GM12878 (cell line): ENCODE results near the gene OSTC. TPM values are rescaled to one million over a fixed set of nuclear protein-coding genes. Genes with fewer than 3 reads are reported as not detected.

ENCODE experiments used
- ATAC-seq: fragments of 200-7000 bp; cut with Tn5 transposase; 3 replicates; pipeline ENCODE4 v1.9.1; 2020; ENCODE audit warnings: mild to moderate bottlenecking, moderate library complexity
- BruUV-seq: library from RNA; stranded (reverse); fragments of 400-500 nt; replicated peaks from 2 replicates; lab custom pipeline; 2021; lab: Mats Ljungman, UMichigan
- CTCF ChIA-PET: fragments of 300-600 bp; sonication (Branson Sonifier 250); formaldehyde crosslinking; extraction: SDS; loops from one replicate; lab custom pipeline; 2021; ENCODE audit warnings: inconsistent platforms; lab: Yijun Ruan, JAX
- POLR2A ChIA-PET: fragments of 350-600 bp; formaldehyde crosslinking; extraction: SDS; loops from one replicate; lab custom pipeline; 2021; ENCODE audit warnings: inconsistent platforms; lab: Charles Lee
- RAD21 ChIA-PET: fragments of 300-600 bp; sonication (Branson Sonifier 250); formaldehyde crosslinking; loops from one replicate; lab custom pipeline; 2023; ENCODE audit warnings: antibody characterized with exemption; ENCODE audit not compliant: unreplicated experiment; lab: Charles Lee
- SMC1A ChIA-PET: fragments of 300-600 bp; sonication (Branson Sonifier 250); formaldehyde crosslinking; loops from one replicate; lab custom pipeline; 2023; ENCODE audit not compliant: unreplicated experiment, uncharacterized antibody; lab: Charles Lee
- DNase-seq: peaks from one replicate; pipeline ENCODE4 v3.0.0-alpha.2; 2011; ENCODE audit warnings: low read depth, low spot score
- FAIRE-seq: peaks from 3 replicates; lab custom pipeline; 2011; peaks lifted over from hg19 to GRCh38; lab: Jason Lieb, UNC
- H2AFZ ChIP-seq: 2 replicates; pipeline ENCODE4 v1.6.0; 2011; ENCODE audit warnings: low read depth, low read length, control low read depth; ENCODE audit not compliant: control insufficient read depth
- H3K27ac ChIP-seq: 2 replicates; pipeline ENCODE4 v1.5.1; 2011; ENCODE audit warnings: control low read depth; ENCODE audit not compliant: control insufficient read depth, insufficient read depth
- H3K27me3 ChIP-seq, 2 experiments: replicated peaks in 1 of 2; 2 replicates each; pipeline versions ENCODE4 v1.6.0 to v1.6.1; 2011; ENCODE audit warnings: low read length in 1 of 2; ENCODE audit not compliant: control insufficient read depth in 2 of 2, insufficient read depth in 2 of 2
- H3K36me3 ChIP-seq, 2 experiments: 2 replicates each; pipeline ENCODE4 v1.5.1; 2011; ENCODE audit warnings: low read length in 1 of 2; ENCODE audit not compliant: control insufficient read depth in 2 of 2, insufficient read depth in 2 of 2
- H3K4me1 ChIP-seq: 2 replicates; pipeline ENCODE4 v1.6.1; 2011; ENCODE audit warnings: mild to moderate bottlenecking, low read length, moderate library complexity, mixed read lengths; ENCODE audit not compliant: control insufficient read depth, insufficient read depth
- H3K4me2 ChIP-seq: 2 replicates; pipeline ENCODE4 v1.6.0; 2011; ENCODE audit warnings: control low read depth; ENCODE audit not compliant: control insufficient read depth, insufficient read depth
- H3K4me3 ChIP-seq: fragments of 200-600 bp; sonication (generic); 2 replicates; pipeline ENCODE4 v1.5.1; 2016
- H3K79me2 ChIP-seq: 2 replicates; pipeline ENCODE4 v1.6.0; 2011; ENCODE audit warnings: low read length; ENCODE audit not compliant: control insufficient read depth, insufficient read depth
- H3K9ac ChIP-seq: 2 replicates; pipeline ENCODE4 v1.8.0; 2011; ENCODE audit warnings: low read length, control low read depth, mixed read lengths; ENCODE audit not compliant: control insufficient read depth, insufficient read depth
- H3K9me3 ChIP-seq: replicated peaks from 3 replicates; pipeline ENCODE4 v1.5.1; 2011; ENCODE audit warnings: mild to moderate bottlenecking, low read length; ENCODE audit not compliant: control insufficient read depth, insufficient read depth
- H4K20me1 ChIP-seq: 2 replicates; pipeline ENCODE4 v1.6.0; 2011; ENCODE audit not compliant: control insufficient read depth, insufficient read depth
- ATF2 ChIP-seq: IDR thresholded peaks from 2 replicates; pipeline ENCODE4 v1.6.1; 2012; ENCODE audit warnings: low read length, inconsistent platforms
- CBX3 ChIP-seq: fragments of 200-600 bp; sonication (generic); IDR thresholded peaks from 2 replicates; pipeline ENCODE4 v1.6.1; 2016; ENCODE audit warnings: low read depth, borderline replicate concordance
- CHD4 ChIP-seq: fragments of 200-600 bp; sonication (generic); IDR thresholded peaks from 2 replicates; pipeline ENCODE4 v1.6.1; 2016; ENCODE audit warnings: mild to moderate bottlenecking
- HDAC2 ChIP-seq: fragments of 200-600 bp; sonication (generic); IDR thresholded peaks from 2 replicates; pipeline ENCODE4 v1.6.1; 2017
- HDAC6 ChIP-seq: fragments of 200-600 bp; sonication (generic); IDR thresholded peaks from one replicate; pipeline ENCODE4 v1.8.0; 2017; ENCODE audit warnings: antibody characterized with exemption; ENCODE audit not compliant: unreplicated experiment
- IRF4 ChIP-seq: IDR thresholded peaks from 2 replicates; pipeline ENCODE4 v1.6.1; 2011; ENCODE audit warnings: low read depth, low read length
- KLF5 ChIP-seq: fragments of 450-650 bp; IDR thresholded peaks from 2 replicates; pipeline ENCODE4 v1.6.1; 2014; ENCODE audit warnings: mild to moderate bottlenecking; ENCODE audit not compliant: partially characterized antibody
- NFIC ChIP-seq: IDR thresholded peaks from 2 replicates; pipeline ENCODE4 v1.6.1; 2012; ENCODE audit warnings: low read depth, mild to moderate bottlenecking, inconsistent platforms, low read length, moderate library complexity
- PML ChIP-seq: IDR thresholded peaks from 2 replicates; pipeline ENCODE4 v1.6.1; 2012; ENCODE audit warnings: low read length, inconsistent platforms
- POLR2AphosphoS2 ChIP-seq: IDR thresholded peaks from 2 replicates; pipeline ENCODE4 v1.6.1; 2011; ENCODE audit warnings: low read depth, mild to moderate bottlenecking, low read length, improper control_type of control experiment, moderate library complexity
- RAD21 ChIP-seq: IDR thresholded peaks from 2 replicates; pipeline ENCODE4 v1.6.1; 2011; ENCODE audit warnings: mild to moderate bottlenecking, low read depth, low read length, moderate library complexity; ENCODE audit not compliant: insufficient read depth
- RAD51 ChIP-seq: fragments of 450-650 bp; IDR thresholded peaks from 2 replicates; pipeline ENCODE4 v1.6.1; 2016; ENCODE audit warnings: moderate library complexity, mild to moderate bottlenecking, inconsistent platforms
- TCF12 ChIP-seq: IDR thresholded peaks from 2 replicates; pipeline ENCODE4 v1.6.1; 2011; ENCODE audit warnings: low read depth, mild to moderate bottlenecking, low read length
- ZNF207 ChIP-seq: fragments of 450-650 bp; IDR thresholded peaks from 2 replicates; pipeline ENCODE4 v1.6.1; 2014; ENCODE audit warnings: antibody characterized with exemption, mild to moderate bottlenecking, borderline replicate concordance
- ZNF24 ChIP-seq: fragments of 450-650 bp; IDR thresholded peaks from 2 replicates; pipeline ENCODE4 v1.6.1; 2017; ENCODE audit warnings: antibody characterized with exemption, mild to moderate bottlenecking
- ZNF687 ChIP-seq: fragments of 450-650 bp; IDR thresholded peaks from 2 replicates; pipeline ENCODE4 v1.6.1; 2017; ENCODE audit warnings: mild to moderate bottlenecking, moderate library complexity
- WGBS: methylation state at CpG from one replicate; pipeline ENCODE4 v1.1.6; 2016; ENCODE audit warnings: low lambda C conversion rate; ENCODE audit not compliant: insufficient replicate concordance, insufficient coverage; ENCODE audit errors: missing lambda C conversion rate; 5-methylcytosine and 5-hydroxymethylcytosine counted together
- in situ Hi-C: fragments of 300-500 bp; cut with MboI; formaldehyde crosslinking; loops from 9 replicates; pipeline ENCODE4 v1.14.3; 2018; ENCODE audit warnings: mixed read lengths
- intact Hi-C: fragments of 100-400 bp; cut with micrococcal nuclease; formaldehyde crosslinking; loops from one replicate; pipeline ENCODE4 v1.14.2; 2022; ENCODE audit not compliant: unreplicated experiment
- polyA plus RNA-seq, 11 experiments: library from polyadenylated mRNA; depleted of rRNA in 4 of 11; unstranded in 6 of 11; stranded (reverse) in 5 of 11; fragments of >200 nt; fragmentation: Nextera tagmentation in 4 of 11; fragmentation: Illumina TruSeq in 1 of 11; extraction: Ambion mirVana in 4 of 11; extraction: Trizol in 1 of 11; gene quantifications; 1 replicate in 1 of 11; 2 replicates in 10 of 11; pipeline versions ENCODE4 v1.2.1 to v1.2.3, GENCODE V29; 2011 to 2016; ENCODE audit warnings: inconsistent platforms in 2 of 11, missing spikeins in 2 of 11, low read depth in 1 of 11
- total RNA-seq, 4 experiments: library from RNA; depleted of rRNA in 3 of 4; stranded (reverse); fragments of >200 nt in 3 of 4; fragmentation: Illumina TruSeq in 1 of 4; extraction: Trizol in 1 of 4; gene quantifications; 2 replicates each; pipeline versions ENCODE4 v1.2.1 to v1.2.3, GENCODE V29; 2013 to 2021

Gene OSTC
- total and polyA plus RNA-seq, 10 of the 15 experiments (the other 5 are each of a cell fraction or from before 2014, with no cell fraction given): 106 to 681 (median 181) TPM

GRCh38 chr4:108702960-108703359 is 52.6 kb downstream of the OSTC start:
- Histone ChIP-seq H3K27ac (no peak overlapping the region), H3K36me3 (no peaks in the 10 kb centered on the region), H3K4me3 (no peak overlapping the region), H4K20me1 (no peaks in the 10 kb centered on the region), H3K9ac (no peak overlapping the region), H3K27me3 (no peaks in the 10 kb centered on the region; a peak in 1 of 4 replicates), H3K9me3 (no peaks in the 10 kb centered on the region), H3K4me1 (no peaks in the 10 kb centered on the region), H3K4me2 (no peak overlapping the region), H3K79me2 (no peaks in the 10 kb centered on the region), H2AFZ (peak overlapping the region; percentile 31)
- CTCF ChIA-PET: no interaction called here
- ATAC-seq (no peak), FAIRE-seq (no peak), DNase-seq (no peak)
- WGBS: 0% methylated on average over 3 of the region's 3 CpGs
- intact Hi-C loops: no loop called here
- RAD21 ChIA-PET: no interaction called here
- in situ Hi-C loops: no loop called here
- SMC1A ChIA-PET: no interaction called here
- BruUV-seq: no TSS peak
- TF ChIP-seq POLR2AphosphoS2 (no peak), ZNF24 (no peak), HDAC2 (no peak), HDAC6 (no peak), IRF4 (no peak), KLF5 (no peak), PML (no peak), ZNF207 (no peak), CHD4 (no peak), TCF12 (no peak), ATF2 (no peak), ZNF687 (no peak), NFIC (no peak), RAD21 (no peak), CBX3 (no peak), RAD51 (no peak)
- POLR2A ChIA-PET: no interaction called here
